B cell (primary cell): ENCODE data around the gene RNF167. TPM values are rescaled to one million over a fixed set of nuclear protein-coding genes. Genes with fewer than 3 reads are reported as not detected.

Experiments
- ATAC-seq: fragments of 200-7000 bp; cut with Tn5 transposase; one replicate; pipeline ENCODE4 v1.10.0; 2021; ENCODE audit warnings: low read depth, mild to moderate bottlenecking, moderate number of reproducible peaks, moderate library complexity
- CTCF ChIA-PET: fragments of 350-600 bp; sonication (Branson Sonifier 250); formaldehyde crosslinking; loops from one replicate; lab custom pipeline; 2021; ENCODE audit warnings: antibody characterized with exemption, inconsistent platforms; lab: Charles Lee
- POLR2A ChIA-PET: fragments of 350-600 bp; sonication (Branson Sonifier 250); formaldehyde crosslinking; loops from one replicate; lab custom pipeline; 2021; ENCODE audit warnings: antibody characterized with exemption; lab: Charles Lee
- DNase-seq: peaks from one replicate; pipeline ENCODE4 v3.0.0; 2013
- H2AFZ ChIP-seq: 2 replicates; pipeline ENCODE4 v1.6.1; 2012; ENCODE audit warnings: mild to moderate bottlenecking, low read depth, low read length; ENCODE audit not compliant: insufficient read depth, poor library complexity, severe bottlenecking
- H3K27ac ChIP-seq, 2 donors: 1 replicate in 1 of 2; 2 replicates in 1 of 2; pipeline ENCODE4 v1.5.1; 2012 to 2013; ENCODE audit warnings: low read length in 2 of 2, mild to moderate bottlenecking in 2 of 2, moderate library complexity in 1 of 2
- H3K27me3 ChIP-seq, 4 experiments: fragments of 200-600 bp in 1 of 4; sonication (generic) in 1 of 4; replicated peaks in 1 of 4; 1 replicate in 2 of 4; 2 replicates in 2 of 4; pipeline versions ENCODE4 v1.6.1 to v1.7.0; 2013 to 2016; ENCODE audit warnings: low read length in 3 of 4, mild to moderate bottlenecking in 2 of 4, mixed read lengths in 1 of 4, moderate library complexity in 1 of 4; ENCODE audit not compliant: insufficient read depth in 4 of 4, control insufficient read depth in 3 of 4; ENCODE audit errors: control extremely low read depth in 1 of 4
- H3K36me3 ChIP-seq, 2 experiments: replicated peaks in 1 of 2; 1 replicate in 1 of 2; 2 replicates in 1 of 2; pipeline versions ENCODE4 v1.6.1 to v1.7.1; 2013; ENCODE audit warnings: low read length in 1 of 2; ENCODE audit not compliant: insufficient read depth in 2 of 2, control insufficient read depth in 1 of 2; ENCODE audit errors: control extremely low read depth in 1 of 2, extremely low read depth in 1 of 2
- H3K4me1 ChIP-seq, 2 donors: fragments of 200-600 bp in 1 of 2; sonication (generic) in 1 of 2; 1 replicate in 1 of 2; 2 replicates in 1 of 2; pipeline versions ENCODE4 v1.5.1 to v1.6.1; 2013 to 2017; ENCODE audit warnings: low read length in 2 of 2; ENCODE audit not compliant: control insufficient read depth in 2 of 2, insufficient read depth in 2 of 2
- H3K4me2 ChIP-seq: replicated peaks from 2 replicates; pipeline ENCODE3; 2012; ENCODE audit warnings: mild to moderate bottlenecking, low read depth, low read length; ENCODE audit not compliant: poor library complexity, severe bottlenecking
- H3K4me3 ChIP-seq, 5 experiments: fragments of 200-600 bp in 1 of 5; sonication (generic) in 1 of 5; 1 replicate in 3 of 5; 2 replicates in 2 of 5; pipeline versions ENCODE4 v1.5.1 to v1.7.0; 2011 to 2016; ENCODE audit warnings: low read length in 4 of 5, mild to moderate bottlenecking in 4 of 5, low read depth in 2 of 5, control low read depth in 1 of 5, moderate library complexity in 1 of 5; ENCODE audit not compliant: insufficient read depth in 1 of 5; ENCODE audit errors: control extremely low read depth in 1 of 5, extremely low read depth in 1 of 5
- H3K79me2 ChIP-seq: fragments of 200-600 bp; sonication (generic); one replicate; pipeline ENCODE4 v1.6.0; 2016; ENCODE audit warnings: low read length; ENCODE audit not compliant: control insufficient read depth, insufficient read depth
- H3K9ac ChIP-seq: fragments of 200-600 bp; sonication (generic); 2 replicates; pipeline ENCODE4 v1.6.1; 2017; ENCODE audit warnings: mild to moderate bottlenecking, low read length, moderate library complexity
- H3K9me3 ChIP-seq, 3 donors: one replicate each; pipeline versions ENCODE4 v1.6.1 to v1.7.1; 2013; ENCODE audit warnings: low read length in 2 of 3; ENCODE audit not compliant: control insufficient read depth in 2 of 3, insufficient read depth in 1 of 3; ENCODE audit errors: control extremely low read depth in 1 of 3
- H4K20me1 ChIP-seq: 2 replicates; pipeline ENCODE4 v1.6.0; 2012; ENCODE audit warnings: mild to moderate bottlenecking, low read length; ENCODE audit not compliant: insufficient read depth, control insufficient read depth, poor library complexity, severe bottlenecking
- H3K27ac Mint-ChIP-seq: one replicate; pipeline ENCODE4 v1.8.0; 2021; ENCODE audit warnings: mixed read lengths
- H3K27me3 Mint-ChIP-seq: one replicate; pipeline ENCODE4 v1.8.0; 2021; ENCODE audit warnings: mixed read lengths
- H3K4me1 Mint-ChIP-seq: one replicate; pipeline ENCODE4 v1.8.0; 2021; ENCODE audit warnings: mixed read lengths
- H3K4me3 Mint-ChIP-seq: one replicate; pipeline ENCODE4 v1.8.0; 2021; ENCODE audit warnings: mixed read lengths
- H3K9me3 Mint-ChIP-seq: one replicate; pipeline ENCODE4 v1.8.0; 2022; ENCODE audit warnings: mixed read lengths; ENCODE audit not compliant: insufficient read depth
- EZH2 ChIP-seq: IDR thresholded peaks from 2 replicates; pipeline ENCODE4 v1.6.1; 2012; ENCODE audit warnings: borderline replicate concordance, low read depth, mild to moderate bottlenecking, moderate library complexity, low read length; ENCODE audit not compliant: insufficient read depth, poor library complexity, severe bottlenecking
- WGBS: methylation state at CpG from one replicate; pipeline ENCODE4 v1.1.5; 2013; ENCODE audit warnings: missing lambda C conversion rate; ENCODE audit not compliant: insufficient coverage; 5-methylcytosine and 5-hydroxymethylcytosine counted together
- intact Hi-C: fragments of 100-400 bp; cut with micrococcal nuclease; formaldehyde crosslinking; loops from one replicate; pipeline ENCODE4 v1.10.0; 2022
- polyA plus RNA-seq: library from polyadenylated mRNA; depleted of rRNA; stranded (reverse); fragments of >200 nt; gene quantifications from 2 replicates; pipeline ENCODE4 v1.2.3, GENCODE V29; 2012
- total RNA-seq, 2 donors: library from RNA; stranded (reverse); fragments of 120-200 nt in 1 of 2; gene quantifications; 1 replicate in 1 of 2; 2 replicates in 1 of 2; pipeline versions ENCODE4 v1.2.3 to v1.2.4, GENCODE V29; 2013 to 2022
- TF ChIP-seq, protein P1 (sequence below): fragments of 200-600 bp; IDR thresholded peaks from one replicate; pipeline ENCODE4 v1.8.0; 2022; ENCODE audit warnings: antibody characterized with exemption, mild to moderate bottlenecking

Gene RNF167
- total and polyA plus RNA-seq, 2 donors (not counting 1 experiment from before 2014, with no cell fraction given) = 143 to 186 TPM

DNA sequence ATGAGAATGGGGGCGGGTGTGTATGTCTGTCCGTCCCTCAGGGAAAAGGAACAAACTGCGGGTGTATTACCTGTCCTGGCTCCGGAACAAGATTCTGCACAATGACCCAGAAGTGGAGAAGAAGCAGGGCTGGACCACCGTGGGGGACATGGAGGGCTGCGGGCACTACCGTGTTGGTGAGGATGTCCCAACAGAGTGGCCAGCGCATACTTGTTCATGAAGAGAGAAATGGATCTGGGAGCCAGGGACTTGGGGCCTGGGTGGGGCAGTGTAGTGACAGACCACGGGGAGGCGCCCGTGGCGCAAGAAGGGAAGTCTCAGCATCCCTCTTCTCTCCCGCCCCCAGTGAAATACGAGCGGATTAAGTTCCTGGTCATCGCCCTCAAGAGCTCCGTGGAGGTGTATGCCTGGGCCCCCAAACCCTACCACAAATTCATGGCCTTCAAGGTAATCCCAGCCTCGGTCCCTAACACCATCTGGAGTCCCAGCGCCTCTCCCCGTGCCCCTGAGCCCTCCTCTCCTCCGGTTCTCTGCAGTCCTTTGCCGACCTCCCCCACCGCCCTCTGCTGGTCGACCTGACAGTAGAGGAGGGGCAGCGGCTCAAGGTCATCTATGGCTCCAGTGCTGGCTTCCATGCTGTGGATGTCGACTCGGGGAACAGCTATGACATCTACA, 44.3 kb upstream of the RNF167 start:
- no peak overlapping the region for H3K9ac ChIP-seq
- Mint-ChIP-seq H3K27ac (no peak overlapping the region), H3K9me3 (no peaks in the 10 kb centered on the region), H3K27me3 (no peaks in the 10 kb centered on the region), H3K4me1 (peaks cover 22% of the 10 kb centered on the region), H3K4me3 (no peak overlapping the region)
- H2AFZ ChIP-seq = no peak overlapping the region
- peaks cover 0 to 11% (median 0%) of the 10 kb centered on the region in 3 donors for H3K9me3 ChIP-seq
- TF ChIP-seq, protein P1, sequence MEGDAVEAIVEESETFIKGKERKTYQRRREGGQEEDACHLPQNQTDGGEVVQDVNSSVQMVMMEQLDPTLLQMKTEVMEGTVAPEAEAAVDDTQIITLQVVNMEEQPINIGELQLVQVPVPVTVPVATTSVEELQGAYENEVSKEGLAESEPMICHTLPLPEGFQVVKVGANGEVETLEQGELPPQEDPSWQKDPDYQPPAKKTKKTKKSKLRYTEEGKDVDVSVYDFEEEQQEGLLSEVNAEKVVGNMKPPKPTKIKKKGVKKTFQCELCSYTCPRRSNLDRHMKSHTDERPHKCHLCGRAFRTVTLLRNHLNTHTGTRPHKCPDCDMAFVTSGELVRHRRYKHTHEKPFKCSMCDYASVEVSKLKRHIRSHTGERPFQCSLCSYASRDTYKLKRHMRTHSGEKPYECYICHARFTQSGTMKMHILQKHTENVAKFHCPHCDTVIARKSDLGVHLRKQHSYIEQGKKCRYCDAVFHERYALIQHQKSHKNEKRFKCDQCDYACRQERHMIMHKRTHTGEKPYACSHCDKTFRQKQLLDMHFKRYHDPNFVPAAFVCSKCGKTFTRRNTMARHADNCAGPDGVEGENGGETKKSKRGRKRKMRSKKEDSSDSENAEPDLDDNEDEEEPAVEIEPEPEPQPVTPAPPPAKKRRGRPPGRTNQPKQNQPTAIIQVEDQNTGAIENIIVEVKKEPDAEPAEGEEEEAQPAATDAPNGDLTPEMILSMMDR = no peak
- TF ChIP-seq EZH2 = no peak
- no peak overlapping the region for H3K4me3 ChIP-seq
- peaks cover 21 to 22% of the 10 kb centered on the region in 2 donors for H3K4me1 ChIP-seq
- intact Hi-C loops = no loop called here
- 96% methylated on average over 21 of the region's 27 CpGs for WGBS
- ATAC-seq (no peak), DNase-seq (no peak)
- peaks cover 0 to 62% of the 10 kb centered on the region in 2 experiments for H3K36me3 ChIP-seq
- H3K27me3 ChIP-seq = peaks cover 0 to 21% (median 10%) of the 10 kb centered on the region in 4 experiments
- H3K27ac ChIP-seq = no peak overlapping the region
- POLR2A ChIA-PET = interaction anchor here (0.5 kb wide), 1 partner anchor 156 kb away, joined by 10 read pairs; no protein-coding TSS in a partner anchor
- no peaks in the 10 kb centered on the region for H3K79me2 ChIP-seq
- CTCF ChIA-PET = interaction anchor here (0.5 kb wide), 1 partner anchor 331 kb away, joined by 3 read pairs; no protein-coding TSS in a partner anchor
- peaks cover 8% of the 10 kb centered on the region for H4K20me1 ChIP-seq
- H3K4me2 ChIP-seq = no peak overlapping the region
